Progenitor cell of endocrine pancreas (in vitro differentiated cells): ENCODE measurements around the gene NFIX. TPM values are rescaled to one million over a fixed set of nuclear protein-coding genes. Genes with fewer than 3 reads are reported as not detected.
A peak's percentile ranks its signal among the peaks of the same experiment; 100 is the strongest.

Experiments used
- DNase-seq: peaks from one replicate; pipeline ENCODE4 v3.0.0; 2021; ENCODE audit warnings: low spot score; ENCODE audit not compliant: unreplicated experiment
- H3K27ac Mint-ChIP-seq: 2 replicates; pipeline ENCODE4 v1.8.0; 2021; ENCODE audit warnings: mild to moderate bottlenecking, moderate library complexity, mixed read lengths
- H3K27me3 Mint-ChIP-seq: 2 replicates; pipeline ENCODE4 v1.8.0; 2021; ENCODE audit warnings: mixed read lengths
- H3K36me3 Mint-ChIP-seq: 2 replicates; pipeline ENCODE4 v1.8.0; 2022; ENCODE audit warnings: mixed read lengths; ENCODE audit not compliant: insufficient read depth
- H3K4me1 Mint-ChIP-seq: 2 replicates; pipeline ENCODE4 v1.8.0; 2021; ENCODE audit warnings: low read depth, mixed read lengths
- H3K4me3 Mint-ChIP-seq: 2 replicates; pipeline ENCODE4 v1.8.0; 2021; ENCODE audit warnings: low read depth, mild to moderate bottlenecking, moderate library complexity, mixed read lengths
- H3K9me3 Mint-ChIP-seq: 2 replicates; pipeline ENCODE4 v1.8.0; 2021; ENCODE audit warnings: low read depth, mixed read lengths
- total RNA-seq: library from RNA; stranded (reverse); gene quantifications from 2 replicates; pipeline ENCODE4 v1.2.1, GENCODE V29; 2021
- TF ChIP-seq, protein P1 (sequence below): fragments of 200-600 bp; sonication (generic); IDR thresholded peaks from one replicate; pipeline ENCODE4 v1.5.0; 2021; ENCODE audit warnings: antibody characterized with exemption, mild to moderate bottlenecking; ENCODE audit not compliant: unreplicated experiment

Gene NFIX
- total RNA-seq, 1 donor from 2014 or later = 0.46 TPM

DNA sequence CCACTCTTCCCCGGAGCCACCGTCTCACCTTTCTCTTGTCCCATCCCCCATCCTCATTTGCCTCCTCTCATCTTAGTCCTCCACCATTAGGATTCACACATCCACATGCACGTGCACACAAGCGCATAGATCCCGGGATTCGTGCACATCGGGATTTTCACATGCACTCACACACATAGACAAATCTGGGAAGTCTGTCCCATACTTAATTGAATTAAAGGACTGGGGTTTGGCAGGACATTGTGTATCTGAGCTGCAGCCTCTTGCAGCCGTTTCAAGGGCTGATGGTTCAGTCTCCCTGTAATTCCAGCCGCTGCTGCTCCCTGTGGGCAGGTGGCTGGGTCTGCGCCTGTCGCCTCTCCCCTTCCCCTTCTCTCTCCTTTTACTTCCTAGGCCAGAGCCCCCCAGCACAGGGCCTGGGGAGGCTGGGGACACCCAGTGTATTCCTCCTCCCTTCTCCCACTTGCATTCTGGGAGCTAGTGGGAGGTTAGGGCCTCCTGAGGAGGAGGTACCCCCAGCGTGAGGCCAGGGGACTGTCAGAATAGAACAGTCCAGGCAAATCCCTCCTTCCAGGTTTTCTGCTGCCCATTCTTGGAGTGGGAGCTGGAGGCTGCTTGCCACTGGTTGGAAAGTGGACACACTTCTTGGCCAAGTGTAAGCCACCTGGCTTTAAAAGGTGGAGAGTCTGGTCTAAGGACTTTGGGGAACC, 63.8 kb downstream of the NFIX start:
- H3K27ac Mint-ChIP-seq = no peak overlapping the region
- H3K36me3 Mint-ChIP-seq = no peaks in the 10 kb centered on the region
- no peaks in the 10 kb centered on the region for H3K9me3 Mint-ChIP-seq
- peaks cover 25% of the 10 kb centered on the region for H3K4me1 Mint-ChIP-seq
- DNase-seq = no peak
- H3K27me3 Mint-ChIP-seq = peaks cover 71% of the 10 kb centered on the region
- TF ChIP-seq, protein P1, sequence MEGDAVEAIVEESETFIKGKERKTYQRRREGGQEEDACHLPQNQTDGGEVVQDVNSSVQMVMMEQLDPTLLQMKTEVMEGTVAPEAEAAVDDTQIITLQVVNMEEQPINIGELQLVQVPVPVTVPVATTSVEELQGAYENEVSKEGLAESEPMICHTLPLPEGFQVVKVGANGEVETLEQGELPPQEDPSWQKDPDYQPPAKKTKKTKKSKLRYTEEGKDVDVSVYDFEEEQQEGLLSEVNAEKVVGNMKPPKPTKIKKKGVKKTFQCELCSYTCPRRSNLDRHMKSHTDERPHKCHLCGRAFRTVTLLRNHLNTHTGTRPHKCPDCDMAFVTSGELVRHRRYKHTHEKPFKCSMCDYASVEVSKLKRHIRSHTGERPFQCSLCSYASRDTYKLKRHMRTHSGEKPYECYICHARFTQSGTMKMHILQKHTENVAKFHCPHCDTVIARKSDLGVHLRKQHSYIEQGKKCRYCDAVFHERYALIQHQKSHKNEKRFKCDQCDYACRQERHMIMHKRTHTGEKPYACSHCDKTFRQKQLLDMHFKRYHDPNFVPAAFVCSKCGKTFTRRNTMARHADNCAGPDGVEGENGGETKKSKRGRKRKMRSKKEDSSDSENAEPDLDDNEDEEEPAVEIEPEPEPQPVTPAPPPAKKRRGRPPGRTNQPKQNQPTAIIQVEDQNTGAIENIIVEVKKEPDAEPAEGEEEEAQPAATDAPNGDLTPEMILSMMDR = no peak
- no peak overlapping the region for H3K4me3 Mint-ChIP-seq

DNA sequence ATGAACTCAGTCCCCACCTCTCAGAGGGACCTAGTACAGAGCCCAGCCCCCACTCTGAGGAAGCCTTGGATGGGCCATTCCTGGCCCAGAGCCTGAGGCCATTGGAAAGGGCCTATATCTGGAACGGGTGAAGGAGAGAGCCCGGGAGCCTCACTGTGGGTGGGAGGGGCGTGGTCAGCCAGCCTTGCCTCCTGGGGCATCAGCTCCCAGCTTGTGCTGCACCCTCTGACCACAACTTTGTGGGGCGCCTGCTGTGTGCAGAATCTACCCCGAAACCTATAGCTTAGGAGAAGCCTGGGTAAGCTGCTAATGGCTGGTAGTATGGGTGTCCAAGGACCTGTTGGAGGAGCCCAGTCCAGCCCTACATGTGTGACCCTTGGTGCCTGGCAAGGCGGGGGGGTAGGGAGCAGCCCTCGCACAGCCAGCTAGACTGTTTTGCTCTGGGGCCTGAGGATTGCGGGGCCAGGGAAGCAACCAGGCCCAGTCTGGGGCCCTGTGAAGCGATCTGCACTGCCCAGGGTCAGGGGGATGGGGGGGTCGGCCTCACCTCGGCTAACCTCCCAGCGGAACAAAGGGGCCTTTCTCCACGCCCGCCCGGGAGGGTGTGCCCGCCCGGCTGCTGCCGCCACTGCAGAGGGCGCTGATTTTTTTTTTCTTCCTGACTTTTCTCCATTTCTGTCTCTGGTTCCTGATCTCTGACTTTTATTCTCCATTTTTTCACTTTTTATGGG, 65.1 kb downstream of the NFIX start:
- Mint-ChIP-seq H3K4me1 (peaks cover 16% of the 10 kb centered on the region), H3K27ac (no peak overlapping the region), H3K9me3 (no peaks in the 10 kb centered on the region), H3K36me3 (no peaks in the 10 kb centered on the region), H3K27me3 (peaks cover 77% of the 10 kb centered on the region), H3K4me3 (no peak overlapping the region)
- TF ChIP-seq, protein P1 = no peak
- peak; percentile 39 for DNase-seq

DNA sequence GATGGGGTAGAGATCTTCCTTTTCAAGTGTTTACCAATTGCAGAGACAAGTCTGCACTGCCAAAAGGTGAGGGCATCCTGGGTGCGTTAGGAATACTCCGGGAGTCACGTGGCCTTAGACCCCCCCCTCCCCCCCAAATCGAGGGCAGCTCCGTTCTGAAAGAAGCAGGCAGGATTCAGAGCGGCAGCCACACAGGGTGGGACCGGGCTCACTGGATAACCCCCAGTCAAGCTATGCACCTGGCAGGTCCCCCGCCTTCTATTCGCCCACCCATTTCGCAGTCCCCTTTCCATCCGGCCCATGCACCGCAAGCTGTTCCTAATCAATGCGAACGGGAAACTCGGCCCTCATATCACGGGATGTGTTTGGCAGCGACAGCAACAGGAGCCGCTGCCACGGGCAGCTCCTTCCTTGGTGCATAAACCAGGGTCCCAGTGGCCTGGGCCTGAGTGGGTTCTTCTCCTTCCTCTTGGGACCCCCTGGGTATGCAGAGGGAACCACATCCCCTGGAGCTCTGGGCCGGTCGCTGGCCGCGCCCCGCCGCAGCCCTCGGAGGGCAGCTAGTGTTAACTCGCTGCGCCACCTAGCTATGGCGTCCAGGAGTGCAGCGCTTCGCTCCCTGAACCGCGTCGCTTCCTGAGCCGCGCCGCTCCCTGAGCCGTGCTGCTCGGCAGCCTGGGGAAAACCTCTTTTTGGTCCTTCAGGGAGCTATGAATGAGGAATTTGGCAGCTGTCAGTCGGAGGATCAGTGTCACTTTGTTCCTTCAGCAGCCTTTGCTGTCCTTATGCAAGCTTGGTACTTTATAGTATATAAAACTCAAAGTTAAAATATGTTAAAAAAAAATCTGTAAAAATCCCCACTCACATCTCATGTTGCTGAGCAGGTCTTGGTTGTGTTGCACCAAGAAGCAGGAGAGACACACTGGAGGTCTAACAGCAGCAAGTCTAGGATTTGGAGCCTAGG, 66.0 kb downstream of the NFIX start:
- Mint-ChIP-seq H3K9me3 (no peaks in the 10 kb centered on the region), H3K4me3 (peak overlapping the region; percentile 52), H3K27me3 (peaks cover 77% of the 10 kb centered on the region), H3K27ac (peak overlapping the region; percentile 49), H3K36me3 (no peaks in the 10 kb centered on the region), H3K4me1 (peaks cover 8% of the 10 kb centered on the region)
- DNase-seq = peak; percentile 81
- TF ChIP-seq, protein P1 = peak; percentile 96

DNA sequence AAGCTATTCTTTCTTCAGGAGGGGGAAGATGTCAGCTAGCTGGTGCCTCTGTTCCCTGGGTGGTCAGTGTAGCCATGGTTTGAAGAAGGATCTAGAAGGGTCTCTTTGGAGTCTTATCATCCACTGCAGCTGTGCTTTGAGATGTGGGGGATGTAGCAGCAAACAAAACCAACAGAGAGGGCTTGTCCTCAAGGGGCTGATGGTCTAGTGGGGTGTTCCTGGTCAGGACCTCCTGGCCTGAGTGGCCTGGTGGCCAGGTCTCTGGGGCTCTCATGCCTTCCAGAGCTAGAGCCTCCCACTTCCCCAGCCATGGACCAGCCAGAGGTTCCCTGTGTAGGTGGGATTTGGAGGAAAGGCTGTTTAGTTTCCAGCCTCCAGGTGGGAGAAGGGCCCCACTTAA, 67.0 kb downstream of the NFIX start:
- TF ChIP-seq, protein P1 = no peak
- Mint-ChIP-seq H3K27ac (no peak overlapping the region), H3K4me3 (no peak overlapping the region), H3K4me1 (peaks cover 3% of the 10 kb centered on the region), H3K9me3 (no peaks in the 10 kb centered on the region), H3K36me3 (no peaks in the 10 kb centered on the region), H3K27me3 (peaks cover 78% of the 10 kb centered on the region)
- no peak for DNase-seq
